Lower leg skin (tissue), 4 donors: ENCODE data around the gene SMCO4. TPM values are rescaled to one million over a fixed set of nuclear protein-coding genes. Genes with fewer than 3 reads are reported as not detected.

Experiments
- DNase-seq, 2 donors: peaks; one replicate each; pipeline ENCODE4 v3.0.0-alpha.2; 2019; ENCODE audit warnings: low spot score in 2 of 2
- H3K4me3 ChIP-seq: fragments of 200-600 bp; sonication (generic); 2 replicates; pipeline ENCODE4 v1.5.1; 2017; ENCODE audit warnings: mild to moderate bottlenecking, low read depth; ENCODE audit not compliant: poor library complexity, severe bottlenecking
- POLR2A ChIP-seq, 2 donors: fragments of 450-650 bp; IDR thresholded peaks; one replicate each; pipeline ENCODE4 v1.6.1; 2016 to 2017; ENCODE audit warnings: antibody characterized with exemption in 2 of 2, mild to moderate bottlenecking in 1 of 2, moderate library complexity in 1 of 2
- WGBS, 2 donors: methylation state at CpG; one replicate each; pipeline ENCODE4 v1.1.5; 2018; 5-methylcytosine and 5-hydroxymethylcytosine counted together
- intact Hi-C: fragments of 100-400 bp; cut with DNase I; formaldehyde crosslinking; loops from one replicate; pipeline ENCODE4 v1.15.0; 2023; ENCODE audit warnings: low total_unique reads
- total RNA-seq, 4 donors: library from RNA; depleted of rRNA; stranded (reverse); fragments of >200 nt; gene quantifications; one replicate each; pipeline ENCODE4 v1.1.0, GENCODE V29; 2016
- TF ChIP-seq, protein P1 (sequence below), 3 donors: fragments of 450-650 bp; IDR thresholded peaks; one replicate each; pipeline ENCODE4 v1.5.1; 2016; ENCODE audit warnings: antibody characterized with exemption in 3 of 3, mild to moderate bottlenecking in 3 of 3, moderate library complexity in 2 of 3

The SMCO4 gene
- total RNA-seq, 4 donors from 2014 or later: 8.2 to 30.4 (median 15.3) TPM

DNA sequence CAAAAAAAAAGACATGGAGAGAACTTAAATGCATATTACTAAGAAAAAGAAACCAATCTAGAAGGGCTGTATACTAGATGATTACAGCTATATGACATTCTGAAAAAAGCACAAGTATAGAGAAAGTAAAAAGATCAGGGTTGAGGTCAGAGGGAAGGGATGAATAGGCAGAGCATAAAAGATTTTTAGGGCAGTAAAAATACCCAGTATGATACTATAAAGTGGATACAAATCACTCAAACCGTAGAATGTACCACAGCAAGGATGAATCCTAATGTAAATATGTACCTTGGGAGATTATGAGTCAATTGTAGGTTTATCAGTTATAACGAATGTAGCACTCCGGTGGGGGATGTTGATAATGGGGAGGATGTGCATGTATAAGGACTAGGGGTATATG, 29.4 kb upstream of the SMCO4 start:
- no peak overlapping the region for H3K4me3 ChIP-seq
- intact Hi-C loops: no loop called here
- 87 to 89% methylated on average over 3 of the region's 3 CpGs for WGBS, 2 donors
- DNase-seq: no peak
- TF ChIP-seq, protein P1, sequence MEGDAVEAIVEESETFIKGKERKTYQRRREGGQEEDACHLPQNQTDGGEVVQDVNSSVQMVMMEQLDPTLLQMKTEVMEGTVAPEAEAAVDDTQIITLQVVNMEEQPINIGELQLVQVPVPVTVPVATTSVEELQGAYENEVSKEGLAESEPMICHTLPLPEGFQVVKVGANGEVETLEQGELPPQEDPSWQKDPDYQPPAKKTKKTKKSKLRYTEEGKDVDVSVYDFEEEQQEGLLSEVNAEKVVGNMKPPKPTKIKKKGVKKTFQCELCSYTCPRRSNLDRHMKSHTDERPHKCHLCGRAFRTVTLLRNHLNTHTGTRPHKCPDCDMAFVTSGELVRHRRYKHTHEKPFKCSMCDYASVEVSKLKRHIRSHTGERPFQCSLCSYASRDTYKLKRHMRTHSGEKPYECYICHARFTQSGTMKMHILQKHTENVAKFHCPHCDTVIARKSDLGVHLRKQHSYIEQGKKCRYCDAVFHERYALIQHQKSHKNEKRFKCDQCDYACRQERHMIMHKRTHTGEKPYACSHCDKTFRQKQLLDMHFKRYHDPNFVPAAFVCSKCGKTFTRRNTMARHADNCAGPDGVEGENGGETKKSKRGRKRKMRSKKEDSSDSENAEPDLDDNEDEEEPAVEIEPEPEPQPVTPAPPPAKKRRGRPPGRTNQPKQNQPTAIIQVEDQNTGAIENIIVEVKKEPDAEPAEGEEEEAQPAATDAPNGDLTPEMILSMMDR (IDR thresholded peaks at IDR 0.05): no peak
- TF ChIP-seq POLR2A (IDR thresholded peaks at IDR 0.05): no peak

DNA sequence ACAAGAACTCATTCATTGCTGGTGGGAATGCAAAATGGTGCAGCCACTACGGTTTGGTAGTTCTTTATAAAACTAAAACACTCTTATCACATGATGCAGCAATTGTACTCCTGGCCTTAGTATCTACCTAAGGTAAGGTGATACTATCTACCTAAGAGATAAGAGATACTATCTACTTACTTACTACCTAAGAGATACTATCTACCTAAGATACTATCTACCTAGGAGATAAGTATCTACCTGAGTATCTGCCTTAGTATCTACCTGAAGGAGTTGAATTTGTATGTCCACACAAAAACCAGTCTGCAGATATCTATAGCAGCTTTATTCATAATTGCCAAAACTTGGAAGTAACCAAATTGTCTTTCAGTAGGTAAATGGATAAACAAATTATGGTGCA, 29.0 kb upstream of the SMCO4 start:
- no peak for DNase-seq
- no peak overlapping the region for H3K4me3 ChIP-seq
- intact Hi-C loops: no loop called here
- 86 to 90% methylated on average over 1 of the region's 1 CpG for WGBS, 2 donors
- TF ChIP-seq, protein P1 (IDR thresholded peaks at IDR 0.05): no peak
- TF ChIP-seq POLR2A (IDR thresholded peaks at IDR 0.05): no peak

DNA sequence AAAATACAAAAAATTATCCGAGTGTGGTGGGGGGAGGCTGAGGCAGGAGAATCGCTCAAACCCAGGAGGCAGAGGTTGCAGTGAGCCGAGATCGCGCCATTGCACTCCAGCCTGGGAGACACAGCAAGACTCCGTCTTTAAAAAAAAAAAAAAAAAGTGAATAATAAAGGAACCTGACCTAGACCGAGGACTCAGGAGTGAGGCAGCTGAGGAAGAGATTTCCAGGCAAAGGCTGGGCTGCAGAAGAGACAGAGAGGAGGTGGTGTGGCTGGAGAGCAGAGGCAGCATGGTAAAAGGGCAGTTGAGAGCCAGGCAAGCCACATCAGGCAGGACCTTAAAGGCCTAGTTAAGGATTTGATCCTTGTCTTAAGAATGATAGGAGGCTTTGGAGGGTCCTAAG, 28.4 kb upstream of the SMCO4 start:
- DNase-seq: no peak
- TF ChIP-seq, protein P1 (IDR thresholded peaks at IDR 0.05): no peak
- no peak for TF ChIP-seq POLR2A (IDR thresholded peaks at IDR 0.05)
- WGBS, 2 donors: 78 to 92% methylated on average over 7 of the region's 7 CpGs
- no peak overlapping the region for H3K4me3 ChIP-seq
- intact Hi-C loops: no loop called here

DNA sequence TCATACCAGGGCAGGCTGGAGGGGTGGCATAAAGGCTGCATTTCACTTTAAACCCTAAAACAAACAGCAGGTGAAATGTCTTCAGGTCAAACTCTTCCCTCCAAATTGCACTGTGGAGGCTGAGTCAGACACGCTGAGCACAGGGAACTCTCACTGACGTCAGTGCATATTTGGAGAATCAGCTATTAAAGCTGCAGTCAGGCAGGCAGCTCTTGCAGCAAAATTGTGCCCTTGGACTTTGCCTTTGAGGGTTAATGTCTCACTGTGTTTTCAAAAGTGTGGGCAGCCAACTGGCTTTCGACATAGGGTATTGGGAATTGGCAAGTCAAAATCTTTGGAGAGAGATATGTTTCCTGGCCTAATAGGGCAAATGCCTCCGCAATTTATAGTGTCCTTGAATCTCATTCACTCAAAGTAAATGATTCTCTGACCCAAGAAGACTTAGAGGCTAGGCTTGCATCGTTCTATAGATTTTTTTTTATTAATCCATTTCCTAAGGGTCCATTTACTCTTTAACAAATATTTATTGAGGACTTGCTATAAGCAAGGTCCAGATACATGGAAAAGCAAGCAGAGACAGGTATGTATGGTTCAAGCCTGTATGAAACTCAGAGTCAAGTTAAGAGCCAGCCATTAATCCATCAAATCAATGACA, 27.7 kb upstream of the SMCO4 start:
- 32 to 36% methylated on average over 5 of the region's 5 CpGs for WGBS, 2 donors
- intact Hi-C loops: no loop called here
- no peak overlapping the region for H3K4me3 ChIP-seq
- no peak for DNase-seq
- TF ChIP-seq POLR2A (IDR thresholded peaks at IDR 0.05): no peak
- TF ChIP-seq, protein P1 (IDR thresholded peaks at IDR 0.05): no peak

DNA sequence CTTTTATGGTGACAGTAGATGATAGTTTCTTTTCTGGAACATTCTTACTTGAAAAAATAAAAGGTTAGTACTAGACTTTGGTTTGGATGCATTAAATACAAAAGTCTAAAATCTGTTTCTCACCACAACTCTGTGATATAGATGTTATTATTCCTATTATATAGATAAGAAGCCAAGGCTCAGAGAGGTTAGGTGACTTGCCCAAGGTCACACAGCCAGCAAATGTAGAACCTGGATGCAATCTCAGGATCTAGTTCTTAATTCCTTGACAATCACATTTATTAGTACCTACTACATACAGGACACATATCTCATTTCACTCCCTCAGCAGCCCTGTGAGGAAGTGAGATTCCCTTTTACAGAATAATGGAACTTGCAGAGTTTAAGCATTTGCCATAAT, 26.3 kb upstream of the SMCO4 start:
- DNase-seq: no peak
- intact Hi-C loops: no loop called here
- no peak overlapping the region for H3K4me3 ChIP-seq
- TF ChIP-seq POLR2A (IDR thresholded peaks at IDR 0.05): no peak
- TF ChIP-seq, protein P1 (IDR thresholded peaks at IDR 0.05): no peak

DNA sequence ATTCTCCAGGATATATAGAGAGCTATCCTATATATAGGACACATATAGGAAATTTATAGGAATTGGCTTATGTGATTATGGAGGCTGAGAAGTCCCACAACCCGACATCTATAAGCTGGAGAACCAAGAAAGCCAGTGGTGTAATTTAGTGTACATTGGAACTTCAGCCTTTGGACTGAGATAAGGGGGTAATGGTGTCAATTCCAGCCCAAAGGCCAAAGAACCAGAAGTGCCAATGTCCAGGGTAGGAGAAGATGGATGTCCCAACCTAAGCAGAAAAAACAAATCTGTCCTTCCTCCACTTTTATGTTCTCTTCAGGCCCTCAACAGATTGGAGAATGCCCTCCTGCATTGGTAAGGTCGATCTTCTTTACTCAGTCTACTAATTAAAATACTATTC, 25.5 kb upstream of the SMCO4 start:
- 84 to 85% methylated on average over 2 of the region's 2 CpGs for WGBS, 2 donors
- H3K4me3 ChIP-seq: no peak overlapping the region
- intact Hi-C loops: no loop called here
- DNase-seq: no peak
- no peak for TF ChIP-seq POLR2A (IDR thresholded peaks at IDR 0.05)
- TF ChIP-seq, protein P1 (IDR thresholded peaks at IDR 0.05): no peak
